HepG2 (cell line): ENCODE results near the gene ZNF674. TPM values are rescaled to one million over a fixed set of nuclear protein-coding genes. Genes with fewer than 3 reads are reported as not detected.

ENCODE experiments used
- ATAC-seq: fragments of 200-7000 bp; cut with Tn5 transposase; 3 replicates; pipeline ENCODE4 v1.9.1; 2020; ENCODE audit warnings: mild to moderate bottlenecking, moderate library complexity
- BruUV-seq: library from RNA; stranded (reverse); fragments of 400-500 nt; replicated peaks from 2 replicates; lab custom pipeline; 2021; lab: Mats Ljungman, UMichigan
- CTCF ChIA-PET: fragments of 300-600 bp; formaldehyde crosslinking; extraction: SDS; loops from one replicate; lab custom pipeline; 2021; ENCODE audit warnings: low total read pairs, inconsistent platforms, low intra/inter-chr PET ratio; lab: Yijun Ruan, JAX
- POLR2A ChIA-PET: fragments of 350-600 bp; sonication (Branson Sonifier 250); formaldehyde crosslinking; loops from one replicate; lab custom pipeline; 2020; ENCODE audit warnings: antibody characterized with exemption, inconsistent platforms; lab: Yijun Ruan, JAX
- DNase-seq: peaks from one replicate; pipeline ENCODE4 v3.0.0-alpha.2; 2015; ENCODE audit warnings: low spot score
- FAIRE-seq: peaks from 3 replicates; lab custom pipeline; 2011; peaks lifted over from hg19 to GRCh38; lab: Jason Lieb, UNC
- H2AFZ ChIP-seq: one replicate; pipeline ENCODE4 v1.6.1; 2011; ENCODE audit warnings: low read length, inconsistent platforms
- H3K27ac ChIP-seq: fragments of 300-600 bp; 3 replicates; pipeline ENCODE4 v1.8.0; 2011; ENCODE audit warnings: mixed run types, mild to moderate bottlenecking, mixed read lengths, low read length, inconsistent platforms; ENCODE audit not compliant: insufficient read depth; ENCODE audit errors: extremely low read length
- H3K27me3 ChIP-seq, 2 experiments: fragments of 200-600 bp in 1 of 2; 2 replicates in 1 of 2; 3 replicates in 1 of 2; pipeline versions ENCODE4 v1.6.0 to v1.8.0; 2011; ENCODE audit warnings: low read length in 2 of 2, mild to moderate bottlenecking in 2 of 2, moderate library complexity in 2 of 2, inconsistent platforms in 1 of 2; ENCODE audit not compliant: insufficient read depth in 2 of 2, control insufficient read depth in 1 of 2
- H3K36me3 ChIP-seq, 2 experiments: fragments of 200-600 bp in 1 of 2; replicated peaks in 1 of 2; 2 replicates in 1 of 2; 3 replicates in 1 of 2; pipeline versions ENCODE4 v1.5.1 to v1.8.0; 2011; ENCODE audit warnings: low read length in 2 of 2, inconsistent platforms in 1 of 2; ENCODE audit not compliant: insufficient read depth in 2 of 2, control insufficient read depth in 1 of 2
- H3K4me1 ChIP-seq: 2 replicates; pipeline ENCODE4 v1.5.1; 2012; ENCODE audit warnings: low read length, inconsistent platforms; ENCODE audit not compliant: insufficient read depth
- H3K4me2 ChIP-seq: 2 replicates; pipeline ENCODE4 v1.6.0; 2011; ENCODE audit warnings: low read depth, low read length, inconsistent platforms
- H3K4me3 ChIP-seq, 3 experiments: fragments of 200-600 bp in 1 of 3; sonication (generic), shearing (Covaris generic) in 1 of 3; replicated peaks in 1 of 3; 2 replicates each; pipeline ENCODE4 v1.5.1; 2011 to 2016; ENCODE audit warnings: low read length in 3 of 3, inconsistent platforms in 2 of 3, low read depth in 2 of 3, mild to moderate bottlenecking in 2 of 3, control low read depth in 1 of 3, mixed read lengths in 1 of 3; ENCODE audit not compliant: insufficient read depth in 1 of 3
- H3K79me2 ChIP-seq: one replicate; pipeline ENCODE4 v1.6.1; 2011; ENCODE audit warnings: low read length, inconsistent platforms; ENCODE audit not compliant: insufficient read depth
- H3K9ac ChIP-seq: 2 replicates; pipeline ENCODE4 v1.6.0; 2011; ENCODE audit warnings: mild to moderate bottlenecking, low read depth, low read length, inconsistent platforms; ENCODE audit not compliant: insufficient read depth
- H3K9me3 ChIP-seq: 2 replicates; pipeline ENCODE4 v1.5.1; 2012; ENCODE audit warnings: mild to moderate bottlenecking, low read length
- H4K20me1 ChIP-seq: 2 replicates; pipeline ENCODE4 v1.6.0; 2011; ENCODE audit warnings: inconsistent platforms, mild to moderate bottlenecking, low read length, moderate library complexity; ENCODE audit not compliant: insufficient read depth
- ESRRA ChIP-seq: sonication (generic); formaldehyde crosslinking; IDR thresholded peaks from 2 replicates; pipeline ENCODE4 v1.5.1; 2020; ENCODE audit warnings: mild to moderate bottlenecking, low read depth, missing genetic modification reagents
- FOXA3 ChIP-seq: IDR thresholded peaks from 2 replicates; pipeline ENCODE4 v1.6.1; 2016; ENCODE audit warnings: missing genetic modification reagents, missing compliant biosample characterization
- HNRNPL ChIP-seq: fragments of 200-400 bp; formaldehyde crosslinking; IDR thresholded peaks from 2 replicates; pipeline ENCODE4 v1.6.1; 2017; ENCODE audit warnings: mild to moderate bottlenecking, low read depth, low read length
- MAFG ChIP-seq: sonication (generic); formaldehyde crosslinking; IDR thresholded peaks from 2 replicates; pipeline ENCODE4 v1.5.1; 2020; ENCODE audit warnings: mild to moderate bottlenecking, missing genetic modification reagents
- MBD4 ChIP-seq: IDR thresholded peaks from 2 replicates; pipeline ENCODE4 v1.6.1; 2012; ENCODE audit warnings: low read length, inconsistent platforms, borderline replicate concordance
- SOX5 ChIP-seq: IDR thresholded peaks from 2 replicates; pipeline ENCODE4 v1.6.1; 2016; ENCODE audit warnings: borderline replicate concordance
- TP53 ChIP-seq: sonication (generic); formaldehyde crosslinking; conservative IDR thresholded peaks from 2 replicates; pipeline ENCODE4 v1.4.0; 2020; ENCODE audit warnings: missing genetic modification reagents
- ZFP82 ChIP-seq: sonication (generic); formaldehyde crosslinking; IDR thresholded peaks from 2 replicates; pipeline ENCODE4 v1.5.1; 2020; ENCODE audit warnings: mild to moderate bottlenecking, missing genetic modification reagents, borderline replicate concordance
- ZNF768 ChIP-seq: sonication (generic); formaldehyde crosslinking; IDR thresholded peaks from 2 replicates; pipeline ENCODE4 v1.4.0; 2020; ENCODE audit warnings: missing genetic modification reagents
- ZNF816 ChIP-seq: sonication (generic); formaldehyde crosslinking; IDR thresholded peaks from 2 replicates; pipeline ENCODE4 v1.8.0; 2022; ENCODE audit warnings: missing genetic modification reagents, mild to moderate bottlenecking, borderline replicate concordance
- WGBS: methylation state at CpG from one replicate; pipeline ENCODE4 v1.1.6; 2017; ENCODE audit warnings: low lambda C conversion rate; 5-methylcytosine and 5-hydroxymethylcytosine counted together
- in situ Hi-C: cut with HindIII; loops from 2 replicates; pipeline ENCODE4 v1.10.0; 2017; ENCODE audit warnings: low pct_unique_long_range_greater_than_20kb; ENCODE audit not compliant: extremely low pct_ligation_motif_present
- intact Hi-C: fragments of 100-400 bp; cut with micrococcal nuclease; formaldehyde crosslinking; loops from one replicate; pipeline ENCODE4 v1.10.0; 2022; ENCODE audit not compliant: unreplicated experiment
- polyA plus RNA-seq, 8 experiments: library from polyadenylated mRNA; depleted of rRNA in 3 of 8; stranded (reverse) in 7 of 8; unstranded in 1 of 8; fragments of >200 nt; fragmentation: Illumina TruSeq in 4 of 8; extraction: Trizol in 4 of 8; gene quantifications; 2 replicates each; pipeline versions ENCODE4 v1.2.1 to v1.2.3, GENCODE V29; 2011 to 2016; ENCODE audit warnings: low read depth in 4 of 8, missing spikeins in 1 of 8, mixed read lengths in 1 of 8; ENCODE audit not compliant: insufficient read depth in 1 of 8
- total RNA-seq, 5 experiments: library from RNA; depleted of rRNA; stranded (reverse); fragments of >200 nt; fragmentation: Illumina TruSeq; extraction: Trizol; gene quantifications; 2 replicates each; pipeline ENCODE4 v1.2.3, GENCODE V29; 2016; ENCODE audit warnings: low read depth in 1 of 5
- TF ChIP-seq, protein P1 (sequence below): sonication (generic); formaldehyde crosslinking; IDR thresholded peaks from 2 replicates; pipeline ENCODE4 v1.4.0; 2020; ENCODE audit warnings: mild to moderate bottlenecking, missing genetic modification reagents

Gene ZNF674
- total and polyA plus RNA-seq, 2 of the 13 experiments (the other 11 are each of a cell fraction or from before 2014, with no cell fraction given), result 2.9 to 3.5 TPM

DNA sequence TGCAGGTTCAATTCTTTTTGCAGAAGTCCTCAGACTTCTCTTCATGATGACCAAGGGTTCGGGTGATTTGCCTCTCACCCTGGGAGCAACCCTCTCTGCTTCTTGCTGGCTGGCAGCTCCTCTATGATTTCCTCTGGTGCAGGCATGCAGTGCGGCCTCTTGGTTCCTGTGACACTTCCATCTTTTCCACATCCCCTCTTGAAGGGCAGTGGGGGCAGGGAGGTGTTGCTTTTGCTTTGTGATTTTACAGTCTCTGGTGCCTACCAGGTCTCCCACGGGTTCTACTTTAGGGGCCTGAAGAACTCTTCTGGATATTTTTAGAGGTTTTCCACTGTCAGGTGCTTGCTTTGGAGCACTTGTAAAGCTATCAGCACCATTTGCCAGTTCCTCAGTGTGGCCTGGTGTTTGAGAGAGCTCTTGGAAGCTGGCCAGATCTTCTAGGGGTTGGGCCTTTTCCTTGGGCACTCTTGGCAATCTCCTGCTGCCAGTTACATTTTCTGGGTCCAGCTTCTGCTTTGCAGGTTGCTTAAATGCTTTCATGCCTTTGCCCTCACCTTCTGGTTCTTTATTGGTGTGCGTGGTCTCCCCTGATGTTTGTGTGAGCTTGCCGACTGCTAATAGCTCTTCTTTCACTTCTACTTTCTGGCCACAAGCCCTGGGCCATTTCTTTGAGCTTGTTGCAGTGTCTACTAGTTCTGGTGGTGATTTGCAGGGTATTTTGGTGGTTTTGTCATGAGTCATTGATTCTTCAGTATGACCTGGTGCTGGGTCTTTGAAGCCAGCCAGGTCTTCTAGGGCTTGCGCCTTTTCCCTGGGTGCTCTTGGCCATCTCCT is 16.8 kb upstream of the ZNF674 start:
- Histone ChIP-seq H3K4me1 (no peaks in the 10 kb centered on the region), H3K79me2 (no peaks in the 10 kb centered on the region), H3K36me3 (no peaks in the 10 kb centered on the region), H3K27ac (no peak overlapping the region), H3K27me3 (no peaks in the 10 kb centered on the region), H3K9me3 (no peaks in the 10 kb centered on the region), H3K4me2 (no peak overlapping the region), H4K20me1 (no peaks in the 10 kb centered on the region), H3K4me3 (no peak overlapping the region), H3K9ac (no peak overlapping the region), H2AFZ (no peak overlapping the region)
- WGBS, result 98% methylated on average over 4 of the region's 6 CpGs
- FAIRE-seq, result no peak
- in situ Hi-C loops, result no loop called here
- ATAC-seq, result no peak
- intact Hi-C loops, result no loop called here
- POLR2A ChIA-PET, result no interaction called here
- BruUV-seq, result no TSS peak
- DNase-seq, result no peak
- CTCF ChIA-PET, result no interaction called here
- TF ChIP-seq ZNF768 (CRISPR knock-in tag), result no peak
- no peak for TF ChIP-seq FOXA3 (CRISPR knock-in tag)
- no peak for TF ChIP-seq SOX5 (CRISPR knock-in tag)

GRCh38 chrX:46559062-46559461 is 13.8 kb upstream of the ZNF674 start:
- 100% methylated on average over 3 of the region's 3 CpGs for WGBS
- Histone ChIP-seq H3K4me2 (no peak overlapping the region), H3K9ac (no peak overlapping the region), H3K79me2 (no peaks in the 10 kb centered on the region), H4K20me1 (no peaks in the 10 kb centered on the region), H2AFZ (no peak overlapping the region), H3K4me3 (no peak overlapping the region), H3K4me1 (no peaks in the 10 kb centered on the region), H3K27ac (no peak overlapping the region), H3K36me3 (no peaks in the 10 kb centered on the region), H3K9me3 (no peaks in the 10 kb centered on the region), H3K27me3 (no peaks in the 10 kb centered on the region)
- no TSS peak for BruUV-seq
- DNase-seq (no peak), ATAC-seq (no peak), FAIRE-seq (no peak)
- CTCF ChIA-PET, result no interaction called here
- POLR2A ChIA-PET, result no interaction called here
- intact Hi-C loops (no loop called here), in situ Hi-C loops (no loop called here)
- TF ChIP-seq MAFG (CRISPR knock-in tag) (no peak), ZFP82 (CRISPR knock-in tag) (no peak), TP53 (CRISPR knock-in tag) (no peak), MBD4 (no peak), HNRNPL (no peak), ZNF816 (CRISPR knock-in tag) (no peak), ESRRA (no peak)
- TF ChIP-seq, protein P1, sequence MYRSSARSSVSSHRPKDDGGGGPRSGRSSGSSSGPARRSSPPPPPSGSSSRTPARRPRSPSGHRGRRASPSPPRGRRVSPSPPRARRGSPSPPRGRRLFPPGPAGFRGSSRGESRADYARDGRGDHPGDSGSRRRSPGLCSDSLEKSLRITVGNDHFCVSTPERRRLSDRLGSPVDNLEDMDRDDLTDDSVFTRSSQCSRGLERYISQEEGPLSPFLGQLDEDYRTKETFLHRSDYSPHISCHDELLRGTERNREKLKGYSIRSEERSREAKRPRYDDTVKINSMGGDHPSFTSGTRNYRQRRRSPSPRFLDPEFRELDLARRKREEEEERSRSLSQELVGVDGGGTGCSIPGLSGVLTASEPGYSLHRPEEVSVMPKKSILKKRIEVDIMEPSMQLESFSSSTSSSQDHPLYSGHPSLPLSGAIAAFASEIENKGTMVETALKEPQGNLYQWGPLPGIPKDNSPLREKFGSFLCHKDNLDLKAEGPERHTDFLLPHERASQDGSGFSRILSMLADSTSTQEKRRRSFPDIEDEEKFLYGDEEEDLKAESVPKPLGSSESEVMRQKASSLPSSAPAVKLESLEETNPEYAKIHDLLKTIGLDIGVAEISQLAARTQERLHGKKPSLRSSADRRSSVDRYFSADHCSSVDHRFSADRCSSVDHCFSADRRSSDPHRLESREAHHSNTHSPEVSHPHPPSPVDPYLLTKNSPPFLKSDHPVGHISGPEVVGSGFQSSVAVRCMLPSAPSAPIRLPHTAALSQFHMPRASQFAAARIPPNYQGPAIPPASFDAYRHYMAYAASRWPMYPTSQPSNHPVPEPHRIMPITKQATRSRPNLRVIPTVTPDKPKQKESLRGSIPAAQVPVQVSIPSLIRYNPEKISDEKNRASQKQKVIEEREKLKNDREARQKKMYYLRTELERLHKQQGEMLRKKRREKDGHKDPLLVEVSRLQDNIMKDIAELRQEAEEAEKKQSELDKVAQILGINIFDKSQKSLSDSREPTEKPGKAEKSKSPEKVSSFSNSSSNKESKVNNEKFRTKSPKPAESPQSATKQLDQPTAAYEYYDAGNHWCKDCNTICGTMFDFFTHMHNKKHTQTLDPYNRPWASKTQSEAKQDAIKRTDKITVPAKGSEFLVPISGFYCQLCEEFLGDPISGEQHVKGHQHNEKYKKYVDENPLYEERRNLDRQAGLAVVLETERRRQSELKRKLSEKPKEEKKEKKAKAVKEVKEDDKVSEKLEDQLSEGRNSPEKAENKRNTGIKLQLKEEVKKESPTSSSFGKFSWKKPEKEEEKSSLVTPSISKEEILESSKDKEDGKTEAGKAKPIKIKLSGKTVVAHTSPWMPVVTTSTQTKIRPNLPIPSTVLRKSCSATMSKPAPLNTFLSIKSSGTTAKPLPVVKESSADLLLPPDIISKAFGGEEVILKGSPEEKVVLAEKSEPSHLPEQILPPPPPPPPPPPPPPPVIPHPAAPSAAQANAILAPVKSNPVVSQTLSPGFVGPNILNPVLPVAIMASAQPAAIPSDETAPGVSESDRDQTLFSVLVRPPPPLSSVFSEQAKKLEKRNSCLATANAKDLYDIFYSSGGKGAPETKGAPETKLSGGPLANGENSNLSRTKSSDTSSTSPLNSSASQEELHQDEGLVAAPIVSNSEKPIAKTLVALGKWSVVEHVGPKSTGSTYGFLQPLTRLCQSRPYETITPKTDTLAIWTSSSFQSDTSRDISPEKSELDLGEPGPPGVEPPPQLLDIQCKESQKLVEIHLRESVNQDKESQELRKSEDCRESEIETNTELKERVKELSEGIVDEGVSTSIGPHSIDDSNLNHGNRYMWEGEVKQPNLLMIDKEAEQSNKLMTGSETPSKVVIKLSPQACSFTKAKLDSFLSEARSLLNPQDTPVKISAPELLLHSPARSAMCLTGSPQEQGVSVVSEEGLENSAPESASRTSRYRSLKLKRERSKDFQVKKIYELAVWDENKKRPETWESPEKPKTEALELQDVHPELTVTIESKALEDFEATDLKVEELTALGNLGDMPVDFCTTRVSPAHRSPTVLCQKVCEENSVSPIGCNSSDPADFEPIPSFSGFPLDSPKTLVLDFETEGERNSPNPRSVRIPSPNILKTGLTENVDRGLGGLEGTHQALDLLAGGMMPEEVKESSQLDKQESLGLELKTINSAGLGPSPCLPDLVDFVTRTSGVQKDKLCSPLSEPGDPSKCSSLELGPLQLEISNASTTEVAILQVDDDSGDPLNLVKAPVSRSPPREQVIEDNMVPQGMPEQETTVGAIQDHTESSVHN (CRISPR knock-in tag), result no peak
